A673 (cell line): ENCODE measurements around the gene CYSLTR2. TPM values are rescaled to one million over a fixed set of nuclear protein-coding genes. Genes with fewer than 3 reads are reported as not detected.

ENCODE experiments used
- BruUV-seq: library from RNA; stranded (reverse); fragments of 400-500 nt; replicated peaks from 2 replicates; lab custom pipeline; 2021; lab: Mats Ljungman, UMichigan
- CTCF ChIA-PET: fragments of 300-600 bp; sonication (Branson Sonifier 250); formaldehyde crosslinking; loops from one replicate; lab custom pipeline; 2022; ENCODE audit warnings: antibody characterized with exemption; lab: Charles Lee
- POLR2A ChIA-PET: fragments of 300-600 bp; sonication (Branson Sonifier 250); formaldehyde crosslinking; loops from one replicate; lab custom pipeline; 2022; ENCODE audit warnings: antibody characterized with exemption; ENCODE audit not compliant: low non-redundant PET; lab: Charles Lee
- DNase-seq: peaks from one replicate; pipeline ENCODE4 v3.0.0-alpha.2; 2015; ENCODE audit warnings: low spot score
- H3K27ac ChIP-seq: fragments of 200-600 bp; sonication (generic); 2 replicates; pipeline ENCODE4 v1.5.1; 2016; ENCODE audit warnings: mixed run types, low read depth, mild to moderate bottlenecking, mixed read lengths, antibody characterized with exemption, low read length; ENCODE audit not compliant: poor library complexity, severe bottlenecking
- H3K27me3 ChIP-seq: fragments of 200-600 bp; sonication (generic); replicated peaks from 2 replicates; pipeline ENCODE4 v1.6.1; 2017; ENCODE audit warnings: mixed run types, low read depth, mild to moderate bottlenecking, mixed read lengths, antibody characterized with exemption, low read length; ENCODE audit not compliant: insufficient read depth, poor library complexity
- H3K36me3 ChIP-seq: fragments of 200-600 bp; sonication (generic); 2 replicates; pipeline ENCODE4 v1.6.1; 2016; ENCODE audit warnings: mixed run types, mild to moderate bottlenecking, mixed read lengths, antibody characterized with exemption, low read length; ENCODE audit not compliant: insufficient read depth, poor library complexity, severe bottlenecking
- H3K4me1 ChIP-seq: fragments of 200-600 bp; sonication (generic); 2 replicates; pipeline ENCODE4 v1.6.1; 2017; ENCODE audit warnings: mixed run types, mild to moderate bottlenecking, mixed read lengths, antibody characterized with exemption, low read length; ENCODE audit not compliant: insufficient read depth, poor library complexity, severe bottlenecking
- H3K4me3 ChIP-seq: fragments of 200-600 bp; sonication (generic); 2 replicates; pipeline ENCODE4 v1.5.1; 2016; ENCODE audit warnings: low read depth, mixed run types, mild to moderate bottlenecking, mixed read lengths, low read length; ENCODE audit not compliant: poor library complexity, severe bottlenecking
- H3K9me3 ChIP-seq: fragments of 200-600 bp; sonication (generic); 2 replicates; pipeline ENCODE4 v1.6.1; 2016; ENCODE audit warnings: mixed run types, low read depth, mild to moderate bottlenecking, mixed read lengths, antibody characterized with exemption, low read length; ENCODE audit not compliant: poor library complexity, severe bottlenecking
- CTCF ChIP-seq: fragments of 300-800, 200-600 bp; sonication (generic); conservative IDR thresholded peaks from 2 replicates; pipeline ENCODE4 v1.5.1; 2017; ENCODE audit warnings: low read depth, mild to moderate bottlenecking, antibody characterized with exemption, low read length, moderate library complexity, mixed read lengths
- EZH2 ChIP-seq: fragments of 200-600 bp; sonication (generic); IDR thresholded peaks from 2 replicates; pipeline ENCODE4 v1.6.1; 2017; ENCODE audit warnings: borderline replicate concordance, low read depth, mild to moderate bottlenecking, mixed read lengths, antibody characterized with exemption, low read length; ENCODE audit not compliant: poor library complexity, severe bottlenecking
- intact Hi-C: fragments of 100-400 bp; cut with micrococcal nuclease; formaldehyde crosslinking; loops from one replicate; pipeline ENCODE4 v1.10.0; 2022; ENCODE audit not compliant: unreplicated experiment
- total RNA-seq: library from RNA; stranded (reverse); gene quantifications from 2 replicates; pipeline ENCODE4 v1.2.3, GENCODE V29; 2021

The CYSLTR2 gene
- total RNA-seq, 1 experiment from 2014 or later: not detected

GRCh38 chr13:48625413-48626076, 28.2 kb upstream of the CYSLTR2 start:
- BruUV-seq: no TSS peak
- Histone ChIP-seq H3K9me3 (no peaks in the 10 kb centered on the region), H3K27ac (no peak overlapping the region), H3K4me3 (no peak overlapping the region), H3K4me1 (no peaks in the 10 kb centered on the region), H3K27me3 (no peaks in the 10 kb centered on the region), H3K36me3 (no peaks in the 10 kb centered on the region)
- ChIA-PET POLR2A (no interaction called here), CTCF (no interaction called here)
- DNase-seq: no peak
- intact Hi-C loops: no loop called here
- TF ChIP-seq CTCF (no peak), EZH2 (no peak)

- H3K9me3 ChIP-seq: no peaks in the 10 kb centered on the region
- H3K4me1 ChIP-seq: no peaks in the 10 kb centered on the region
- no TSS peak for BruUV-seq
- no peak overlapping the region for H3K27ac ChIP-seq
- TF ChIP-seq CTCF: no peak
- TF ChIP-seq EZH2: no peak
- DNase-seq: no peak
- H3K36me3 ChIP-seq: no peaks in the 10 kb centered on the region
- intact Hi-C loops: no loop called here
- H3K27me3 ChIP-seq: no peaks in the 10 kb centered on the region
- ChIA-PET POLR2A (no interaction called here), CTCF (no interaction called here)
- H3K4me3 ChIP-seq: no peak overlapping the region
Measured at GRCh38 chr13:48626077-48626449, 27.7 kb upstream of the CYSLTR2 start.

- POLR2A ChIA-PET: no interaction called here
- intact Hi-C loops: no loop called here
- TF ChIP-seq EZH2: no peak
- no peak for TF ChIP-seq CTCF
Measured at GRCh38 chr13:48626726-48627451, 26.8 kb upstream of the CYSLTR2 start.

More at GRCh38 chr13:48626726-48627451, 26.8 kb upstream of the CYSLTR2 start:
- no peak for DNase-seq
- Histone ChIP-seq H3K27ac (no peak overlapping the region), H3K27me3 (no peaks in the 10 kb centered on the region), H3K9me3 (no peaks in the 10 kb centered on the region), H3K4me1 (no peaks in the 10 kb centered on the region), H3K4me3 (no peak overlapping the region), H3K36me3 (no peaks in the 10 kb centered on the region)
- CTCF ChIA-PET: no interaction called here
- no TSS peak for BruUV-seq
